ENCODE measurements around the gene CBR4.

The CBR4 gene

DNA sequence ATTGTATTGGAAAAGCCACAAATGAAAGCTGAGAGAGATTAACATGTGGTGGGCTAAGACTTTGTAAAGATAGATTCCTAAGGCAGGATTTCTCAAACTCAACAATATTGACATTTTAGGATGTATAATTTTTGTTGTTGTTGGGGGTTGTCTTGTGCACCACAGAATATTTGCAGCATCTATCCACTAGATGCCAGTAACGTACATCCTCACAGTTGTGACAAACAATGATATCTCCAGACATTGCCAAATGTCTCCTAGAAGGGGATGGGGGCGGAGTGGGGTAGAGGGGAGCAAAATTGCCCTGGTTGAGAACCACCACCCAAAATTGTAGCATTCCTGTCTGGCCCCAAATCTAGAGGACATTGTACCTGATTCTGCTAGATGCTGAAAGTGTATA, 14.7 kb upstream of the CBR4 start:
- TF ChIP-seq, protein P1, sequence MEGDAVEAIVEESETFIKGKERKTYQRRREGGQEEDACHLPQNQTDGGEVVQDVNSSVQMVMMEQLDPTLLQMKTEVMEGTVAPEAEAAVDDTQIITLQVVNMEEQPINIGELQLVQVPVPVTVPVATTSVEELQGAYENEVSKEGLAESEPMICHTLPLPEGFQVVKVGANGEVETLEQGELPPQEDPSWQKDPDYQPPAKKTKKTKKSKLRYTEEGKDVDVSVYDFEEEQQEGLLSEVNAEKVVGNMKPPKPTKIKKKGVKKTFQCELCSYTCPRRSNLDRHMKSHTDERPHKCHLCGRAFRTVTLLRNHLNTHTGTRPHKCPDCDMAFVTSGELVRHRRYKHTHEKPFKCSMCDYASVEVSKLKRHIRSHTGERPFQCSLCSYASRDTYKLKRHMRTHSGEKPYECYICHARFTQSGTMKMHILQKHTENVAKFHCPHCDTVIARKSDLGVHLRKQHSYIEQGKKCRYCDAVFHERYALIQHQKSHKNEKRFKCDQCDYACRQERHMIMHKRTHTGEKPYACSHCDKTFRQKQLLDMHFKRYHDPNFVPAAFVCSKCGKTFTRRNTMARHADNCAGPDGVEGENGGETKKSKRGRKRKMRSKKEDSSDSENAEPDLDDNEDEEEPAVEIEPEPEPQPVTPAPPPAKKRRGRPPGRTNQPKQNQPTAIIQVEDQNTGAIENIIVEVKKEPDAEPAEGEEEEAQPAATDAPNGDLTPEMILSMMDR (IDR thresholded peaks at IDR 0.05; ENCODE audit: insufficient read depth, low read depth, low read length, missing control alignments) = peak; percentile 72
- H3K4me3 ChIP-seq (ENCODE audit: low read length) = no peak overlapping the region
- peak; percentile 60 for DNase-seq (ENCODE audit: low read depth)

DNA sequence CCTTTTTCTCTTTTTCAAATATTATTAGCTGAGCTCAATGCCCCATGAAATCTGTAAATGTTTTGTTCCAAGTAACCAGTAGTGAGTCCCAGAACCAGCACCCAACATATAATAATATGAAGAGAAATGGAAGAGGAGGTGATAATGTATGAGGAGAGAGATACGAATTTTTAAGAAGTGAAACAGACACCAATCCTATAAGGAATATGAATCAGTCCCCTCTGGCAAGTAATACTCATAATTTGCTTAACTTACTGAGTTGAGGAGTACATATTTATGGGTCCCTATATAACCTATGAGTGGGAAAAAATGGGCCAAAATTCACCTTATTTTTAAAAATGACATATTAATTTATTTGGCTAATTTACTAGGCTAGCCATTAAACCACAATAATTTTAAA, 8.4 kb upstream of the CBR4 start:
- H3K4me3 ChIP-seq (ENCODE audit: low read length) = no peak overlapping the region
- TF ChIP-seq, protein P1 (IDR thresholded peaks at IDR 0.05; ENCODE audit: insufficient read depth, low read depth, low read length, missing control alignments) = no peak
- DNase-seq (ENCODE audit: low read depth) = peak; percentile 49

DNA sequence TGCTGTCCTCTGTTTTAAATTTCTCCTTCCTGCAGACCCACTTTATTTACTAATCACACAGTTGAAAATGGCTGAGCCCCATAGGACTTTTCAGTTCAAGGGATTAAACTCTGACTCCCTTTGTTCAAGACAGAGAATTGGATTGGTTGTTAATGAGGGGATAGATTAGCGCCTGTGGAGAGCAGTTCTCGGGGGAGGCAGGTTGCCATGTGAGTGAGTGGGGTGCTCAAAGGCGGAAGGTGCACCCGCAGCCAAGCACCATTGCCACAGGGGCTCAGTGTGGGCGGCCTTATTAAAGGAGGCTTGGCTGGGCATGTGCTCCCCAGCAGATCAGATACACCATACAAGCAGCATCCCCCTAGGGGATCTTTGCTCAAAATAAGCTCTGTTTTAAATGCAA, 7.9 kb upstream of the CBR4 start:
- TF ChIP-seq, protein P1 (IDR thresholded peaks at IDR 0.05; ENCODE audit: insufficient read depth, low read depth, low read length, missing control alignments) = no peak
- no peak overlapping the region for H3K4me3 ChIP-seq (ENCODE audit: low read length)
- no peak for DNase-seq (ENCODE audit: low read depth)

DNA sequence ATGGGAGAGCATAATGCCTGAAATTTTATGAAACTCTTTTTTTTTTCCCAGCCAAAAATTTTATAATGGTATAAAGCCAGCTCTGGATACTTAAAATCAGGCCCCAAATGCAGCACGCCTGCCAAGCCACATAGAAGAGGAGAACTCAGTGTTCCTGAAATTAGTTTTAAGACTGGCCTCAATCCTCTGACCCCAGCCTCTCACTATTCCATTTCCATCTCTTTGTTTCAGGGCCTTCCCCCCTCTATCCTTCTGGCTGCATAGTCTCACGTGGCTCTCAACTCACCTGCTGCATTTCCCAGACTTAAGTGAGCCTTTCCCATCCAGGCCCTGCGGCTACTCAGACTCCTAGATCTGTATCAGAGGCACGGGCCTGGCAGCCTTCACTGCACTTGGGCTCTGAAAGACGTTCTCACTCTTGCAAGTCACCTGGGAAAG, 5.2 kb upstream of the CBR4 start:
- no peak for DNase-seq (ENCODE audit: low read depth)
- no peak overlapping the region for H3K4me3 ChIP-seq (ENCODE audit: low read length)
- TF ChIP-seq, protein P1 (IDR thresholded peaks at IDR 0.05; ENCODE audit: insufficient read depth, low read depth, low read length, missing control alignments) = no peak

DNA sequence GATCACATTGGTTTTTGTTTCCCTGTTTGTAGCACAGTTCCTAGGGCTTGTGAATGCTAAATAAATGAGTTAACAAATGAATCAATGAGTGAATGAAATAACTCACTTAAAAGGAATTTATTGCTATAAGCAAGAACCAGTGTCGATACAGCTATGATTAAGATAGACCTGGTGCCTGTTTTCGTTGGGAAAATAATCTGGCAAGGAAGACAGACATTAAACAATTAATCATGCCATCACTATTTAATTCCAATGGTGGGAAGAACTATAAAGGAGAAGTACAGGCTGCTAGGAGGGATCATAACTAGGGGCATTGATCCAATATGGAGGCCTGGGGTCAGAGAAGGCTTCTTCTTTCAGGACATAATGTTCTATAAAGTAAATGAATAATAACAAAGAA, 4.5 kb upstream of the CBR4 start:
- DNase-seq (ENCODE audit: low read depth) = peak; percentile 80
- TF ChIP-seq, protein P1 (IDR thresholded peaks at IDR 0.05; ENCODE audit: insufficient read depth, low read depth, low read length, missing control alignments) = no peak
- H3K4me3 ChIP-seq (ENCODE audit: low read length) = no peak overlapping the region

DNA sequence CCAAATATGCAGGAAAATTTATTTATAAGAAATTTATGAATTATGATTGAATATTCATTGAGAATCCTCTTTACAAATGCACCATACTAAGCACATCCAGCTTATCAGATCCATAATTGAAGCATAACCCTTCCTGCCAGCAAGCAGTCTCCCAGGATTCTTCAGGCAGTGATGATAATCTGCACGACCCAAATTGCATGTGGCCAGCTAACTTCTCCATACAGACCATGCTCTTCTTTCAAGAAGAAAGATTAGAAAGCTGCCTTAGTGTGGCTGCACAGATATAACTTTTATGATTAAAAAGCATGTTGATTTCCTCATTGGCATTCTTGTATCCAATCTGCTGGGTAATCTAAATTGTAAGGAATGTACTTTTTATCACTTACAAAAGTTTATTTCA, 3.3 kb upstream of the CBR4 start:
- DNase-seq (ENCODE audit: low read depth) = no peak
- TF ChIP-seq, protein P1 (IDR thresholded peaks at IDR 0.05; ENCODE audit: insufficient read depth, low read depth, low read length, missing control alignments) = no peak
- H3K4me3 ChIP-seq (ENCODE audit: low read length) = no peak overlapping the region

DNA sequence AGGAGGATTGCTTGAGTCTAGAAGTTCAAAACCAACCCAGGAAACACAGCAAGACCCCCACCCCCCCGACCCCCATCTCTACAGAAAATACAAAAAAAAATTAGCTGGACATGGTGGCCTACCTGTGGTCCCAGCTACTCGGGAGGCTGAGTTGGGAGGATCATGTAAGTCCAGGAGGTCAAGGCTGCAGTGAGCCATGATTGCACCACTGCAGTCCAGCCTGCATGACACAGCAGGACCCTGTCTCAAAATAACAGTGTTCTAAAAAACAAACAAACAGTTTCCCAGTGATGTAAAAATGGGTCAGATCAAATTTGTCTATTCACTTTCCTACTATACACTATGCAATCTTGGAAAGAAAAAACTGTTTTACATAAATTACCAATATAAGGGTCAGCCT, 2.0 kb upstream of the CBR4 start:
- DNase-seq (ENCODE audit: low read depth) = no peak

More for the DNA sequence above, 2.0 kb upstream of the CBR4 start:
- TF ChIP-seq, protein P1 (IDR thresholded peaks at IDR 0.05; ENCODE audit: insufficient read depth, low read depth, low read length, missing control alignments) = no peak
- H3K4me3 ChIP-seq (ENCODE audit: low read length) = no peak overlapping the region
